SH-SY5Y (cell line): ENCODE data around the gene AOAH.

Experiments
- GATA2 ChIP-seq: IDR thresholded peaks from 2 replicates; pipeline ENCODE4 v1.6.1; 2011; ENCODE audit warnings: mild to moderate bottlenecking, low read depth, low read length
- GATA3 ChIP-seq: IDR thresholded peaks from 2 replicates; pipeline ENCODE4 v1.6.1; 2011; ENCODE audit warnings: low read depth, mild to moderate bottlenecking, low read length, moderate library complexity

GRCh38 chr7:36614959-36615358 is 109.3 kb downstream of the AOAH start:
- TF ChIP-seq GATA3 (no peak), GATA2 (no peak)
